ENCODE data around the gene USP6. TPM values are rescaled to one million over a fixed set of nuclear protein-coding genes. Genes with fewer than 3 reads are reported as not detected.
"Not testable (repeated sequence)": the region's sequence is repeated elsewhere in the genome, so short reads cannot be mapped to it uniquely, and the experiment has no call there.

The USP6 gene
- total RNA-seq, 4 donors from 2014 or later = 0.26 to 0.97 (median 0.63) TPM

DNA sequence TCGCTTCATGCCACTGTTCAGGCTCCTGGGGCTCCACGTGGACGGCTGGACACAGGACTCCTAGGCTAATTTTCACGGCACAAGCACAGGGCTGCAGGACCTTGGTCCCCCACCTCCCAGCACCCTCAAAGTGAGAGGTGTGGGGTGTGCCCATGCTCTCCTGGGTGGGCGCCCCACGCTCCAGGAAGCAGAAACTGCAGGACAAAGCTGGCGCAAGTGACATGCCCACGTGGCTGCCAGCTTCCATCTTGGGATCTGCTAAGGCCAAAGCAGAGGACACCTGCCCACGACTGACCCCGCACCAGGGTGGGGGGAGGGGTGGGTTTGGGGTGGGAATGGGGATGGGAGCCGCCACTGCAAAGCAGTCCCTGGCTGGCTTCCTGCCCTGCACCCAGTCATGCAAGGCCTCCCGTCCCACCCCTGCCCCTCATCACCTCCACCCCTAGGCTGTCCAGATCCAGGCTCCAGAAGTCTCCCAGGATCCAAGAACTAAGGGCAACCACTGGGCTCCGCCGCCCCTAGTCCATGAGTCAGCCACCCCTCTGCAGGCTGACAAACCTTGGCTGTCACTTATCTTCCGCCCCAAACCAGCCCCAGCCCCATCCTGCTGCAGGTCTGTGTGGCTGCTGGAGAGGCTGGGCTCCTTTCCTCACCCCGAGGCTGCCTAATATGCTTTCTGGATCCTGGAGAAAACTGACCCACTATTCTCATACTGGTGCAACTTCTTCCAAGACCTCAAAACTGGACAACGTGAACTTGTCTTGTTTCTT, 11.1 kb downstream of the USP6 start:
- Histone ChIP-seq H3K27me3 (no peaks in the 10 kb centered on the region), H3K4me3 (no peak overlapping the region), H3K4me1 (peaks cover 0 to 6% of the 10 kb centered on the region in 2 donors), H3K36me3 (no peaks in the 10 kb centered on the region), H3K9me3 (no peaks in the 10 kb centered on the region), H3K27ac (no peak overlapping the region)
- ATAC-seq (no peak), DNase-seq (no peak)
- in situ Hi-C loops (cut with MboI; ENCODE audit: low sequenced_read_pairs in 4 of 4) (no loop called here), intact Hi-C loops (cut with DNase I; ENCODE audit: low total_unique reads) (no loop called here)
- no peak for TF ChIP-seq POLR2A (IDR thresholded peaks at IDR 0.05)
- TF ChIP-seq, protein P1, sequence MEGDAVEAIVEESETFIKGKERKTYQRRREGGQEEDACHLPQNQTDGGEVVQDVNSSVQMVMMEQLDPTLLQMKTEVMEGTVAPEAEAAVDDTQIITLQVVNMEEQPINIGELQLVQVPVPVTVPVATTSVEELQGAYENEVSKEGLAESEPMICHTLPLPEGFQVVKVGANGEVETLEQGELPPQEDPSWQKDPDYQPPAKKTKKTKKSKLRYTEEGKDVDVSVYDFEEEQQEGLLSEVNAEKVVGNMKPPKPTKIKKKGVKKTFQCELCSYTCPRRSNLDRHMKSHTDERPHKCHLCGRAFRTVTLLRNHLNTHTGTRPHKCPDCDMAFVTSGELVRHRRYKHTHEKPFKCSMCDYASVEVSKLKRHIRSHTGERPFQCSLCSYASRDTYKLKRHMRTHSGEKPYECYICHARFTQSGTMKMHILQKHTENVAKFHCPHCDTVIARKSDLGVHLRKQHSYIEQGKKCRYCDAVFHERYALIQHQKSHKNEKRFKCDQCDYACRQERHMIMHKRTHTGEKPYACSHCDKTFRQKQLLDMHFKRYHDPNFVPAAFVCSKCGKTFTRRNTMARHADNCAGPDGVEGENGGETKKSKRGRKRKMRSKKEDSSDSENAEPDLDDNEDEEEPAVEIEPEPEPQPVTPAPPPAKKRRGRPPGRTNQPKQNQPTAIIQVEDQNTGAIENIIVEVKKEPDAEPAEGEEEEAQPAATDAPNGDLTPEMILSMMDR (IDR thresholded peaks at IDR 0.05 in 4 of 5, conservative IDR thresholded peaks at IDR 0.05 in 1 of 5) = no peak

DNA sequence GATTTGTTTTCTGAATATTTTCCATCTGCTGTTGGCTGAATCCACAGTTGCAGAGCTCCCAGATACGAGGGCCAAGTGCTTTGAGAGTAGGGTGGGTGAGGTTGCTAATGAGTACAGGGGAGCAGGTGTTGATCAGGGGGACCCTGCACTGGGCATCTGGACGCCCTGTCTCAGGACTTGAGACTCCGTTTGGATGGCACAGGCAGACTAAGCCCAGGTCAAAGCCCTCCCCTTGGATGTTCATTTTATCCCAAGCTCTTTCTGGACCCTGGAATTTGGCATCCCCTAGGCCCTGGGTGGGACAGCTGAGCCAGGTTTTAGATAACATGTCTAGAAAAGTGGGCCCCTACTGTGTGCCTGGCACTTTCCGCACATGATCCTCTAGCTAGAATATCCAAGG, 12.1 kb downstream of the USP6 start:
- H3K4me1 ChIP-seq = no peaks in the 10 kb centered on the region
- no peaks in the 10 kb centered on the region for H3K36me3 ChIP-seq
- H3K9me3 ChIP-seq = no peaks in the 10 kb centered on the region
- TF ChIP-seq, protein P1 (IDR thresholded peaks at IDR 0.05 in 4 of 5, conservative IDR thresholded peaks at IDR 0.05 in 1 of 5) = no peak
- TF ChIP-seq POLR2A (IDR thresholded peaks at IDR 0.05) = no peak
- intact Hi-C loops (cut with DNase I; ENCODE audit: low total_unique reads) (no loop called here), in situ Hi-C loops (cut with MboI; ENCODE audit: low sequenced_read_pairs in 4 of 4) (no loop called here)
- no peak for ATAC-seq
- no peaks in the 10 kb centered on the region for H3K27me3 ChIP-seq
- DNase-seq = no peak
- H3K4me3 ChIP-seq = no peak overlapping the region
- no peak overlapping the region for H3K27ac ChIP-seq

DNA sequence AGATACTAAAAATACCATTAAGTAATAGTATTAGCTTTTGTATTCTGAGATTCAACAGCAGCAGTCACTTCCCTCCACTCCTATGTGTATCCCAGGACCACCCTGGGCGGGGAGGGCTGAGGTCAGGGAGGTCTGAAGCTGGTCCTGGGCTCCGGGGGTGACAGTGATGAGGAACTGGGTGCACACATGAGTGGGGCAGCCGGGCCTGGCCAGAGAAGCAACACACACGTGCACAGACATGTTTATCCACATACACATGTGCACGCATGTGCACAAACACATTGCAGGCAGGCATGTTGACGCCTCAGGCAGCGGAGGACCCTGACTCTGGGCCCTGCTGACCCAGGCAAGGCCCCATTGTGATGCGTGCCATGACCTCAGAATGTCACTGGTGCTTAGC, 12.6 kb downstream of the USP6 start:
- ATAC-seq; H3K4me3 ChIP-seq; H3K9me3 ChIP-seq; H3K27me3 ChIP-seq; DNase-seq; H3K4me1 ChIP-seq; intact Hi-C loops (cut with DNase I; ENCODE audit: low total_unique reads); H3K36me3 ChIP-seq; in situ Hi-C loops (cut with MboI; ENCODE audit: low sequenced_read_pairs in 4 of 4); H3K27ac ChIP-seq: not testable (repeated sequence)

DNA sequence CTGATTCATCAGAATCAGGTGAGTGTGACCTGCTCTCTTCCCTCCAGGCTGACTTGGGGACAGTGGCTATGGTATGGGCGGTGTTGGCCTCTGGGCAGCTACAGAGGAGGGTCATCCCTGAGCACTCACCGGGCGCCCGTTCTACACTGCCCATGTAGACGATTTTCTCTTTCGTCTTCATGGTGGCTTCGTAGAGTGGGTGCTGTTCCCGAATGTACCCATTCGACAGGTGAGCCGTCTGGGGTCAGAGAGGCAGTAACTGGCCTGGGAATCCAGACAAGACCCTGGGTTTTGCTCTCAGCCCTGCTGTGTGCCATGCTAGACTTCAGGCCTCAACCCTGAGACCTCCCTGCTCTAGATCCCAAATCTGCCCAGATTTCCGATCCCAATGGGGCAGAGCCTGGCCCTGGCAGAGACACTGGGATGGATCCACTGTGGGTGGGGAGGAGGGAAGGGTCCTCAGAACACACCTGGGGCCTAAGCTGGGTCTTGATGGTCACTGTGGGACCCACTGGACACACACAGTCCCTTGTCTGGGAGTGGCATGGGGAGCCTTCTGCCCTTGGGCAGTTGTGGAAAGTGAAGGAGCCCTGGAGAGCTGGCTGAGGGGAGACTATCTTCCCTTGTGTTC, 13.2 kb downstream of the USP6 start:
- DNase-seq (no peak), ATAC-seq (no peak)
- H3K9me3 ChIP-seq = no peaks in the 10 kb centered on the region
- no peaks in the 10 kb centered on the region for H3K27me3 ChIP-seq
- intact Hi-C loops (cut with DNase I; ENCODE audit: low total_unique reads) = no loop called here
- no peaks in the 10 kb centered on the region for H3K36me3 ChIP-seq
- TF ChIP-seq POLR2A (IDR thresholded peaks at IDR 0.05) = no peak
- TF ChIP-seq, protein P1 (IDR thresholded peaks at IDR 0.05 in 4 of 5, conservative IDR thresholded peaks at IDR 0.05 in 1 of 5) = no peak
- H3K4me3 ChIP-seq = no peak overlapping the region
- in situ Hi-C loops (cut with MboI; ENCODE audit: low sequenced_read_pairs in 4 of 4) = no loop called here
- no peak overlapping the region for H3K27ac ChIP-seq
- H3K4me1 ChIP-seq = no peaks in the 10 kb centered on the region

DNA sequence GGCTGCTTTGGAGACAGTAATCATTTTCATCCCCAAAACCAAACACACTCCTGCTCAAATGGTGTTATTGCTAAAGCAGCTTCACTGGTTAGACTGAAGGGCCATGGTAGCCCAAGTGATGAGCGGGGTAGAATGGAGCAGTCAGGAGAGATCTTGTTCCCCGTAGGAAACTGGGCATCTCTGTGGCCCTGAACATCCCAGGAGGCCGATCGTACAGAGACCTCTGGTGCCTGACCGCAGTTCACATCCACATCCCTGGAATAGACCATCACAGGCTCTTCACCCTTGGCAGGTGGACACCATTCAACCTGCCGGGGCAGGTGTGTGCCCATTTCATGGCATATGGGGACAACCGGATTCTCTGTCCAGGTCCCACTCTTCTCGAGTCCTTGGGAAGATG, 13.9 kb downstream of the USP6 start:
- H3K27me3 ChIP-seq; ATAC-seq; DNase-seq; in situ Hi-C loops (cut with MboI; ENCODE audit: low sequenced_read_pairs in 4 of 4); H3K27ac ChIP-seq; H3K36me3 ChIP-seq; intact Hi-C loops (cut with DNase I; ENCODE audit: low total_unique reads); H3K4me3 ChIP-seq; H3K9me3 ChIP-seq; H3K4me1 ChIP-seq: not testable (repeated sequence)

DNA sequence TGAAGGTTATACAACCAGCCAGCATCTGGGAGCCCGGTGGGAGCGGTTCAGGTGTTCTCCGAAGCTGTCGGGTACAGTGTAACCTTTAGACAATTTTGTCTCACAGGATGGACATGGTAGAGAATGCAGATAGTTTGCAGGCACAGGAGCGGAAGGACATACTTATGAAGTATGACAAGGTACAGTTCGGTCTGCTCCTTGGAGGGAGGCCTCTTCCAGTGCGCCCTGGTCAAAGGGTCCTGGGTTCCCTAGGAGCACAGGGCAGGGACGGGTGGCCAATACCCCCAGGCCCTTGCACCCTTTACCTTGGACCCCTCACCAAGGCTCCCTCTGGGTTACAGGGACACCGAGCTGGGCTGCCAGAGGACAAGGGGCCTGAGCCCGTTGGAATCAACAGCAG, 14.4 kb downstream of the USP6 start:
- H3K27me3 ChIP-seq; DNase-seq; in situ Hi-C loops (cut with MboI; ENCODE audit: low sequenced_read_pairs in 4 of 4): not testable (repeated sequence)

DNA sequence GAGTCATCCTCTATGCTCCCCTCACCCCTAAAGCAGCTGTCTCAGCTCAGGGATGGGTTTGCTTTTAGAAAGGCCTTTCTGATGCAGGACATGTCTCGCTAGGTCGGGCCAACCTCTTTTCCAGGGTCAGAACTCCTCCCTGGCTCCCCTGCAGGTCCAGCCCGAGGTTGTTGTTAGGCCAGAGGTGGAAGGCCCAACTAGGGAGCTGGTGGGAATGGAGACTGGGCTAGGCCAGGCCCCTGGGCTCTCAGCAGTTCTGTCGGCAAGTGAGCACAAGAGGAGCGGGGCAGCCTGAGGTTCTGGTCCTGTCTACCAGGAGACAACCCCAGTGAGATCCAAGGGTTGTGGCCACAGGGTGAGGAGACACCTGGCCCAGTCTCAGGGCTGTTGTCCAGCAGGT, 14.9 kb downstream of the USP6 start:
- H3K9me3 ChIP-seq; H3K27me3 ChIP-seq; H3K4me3 ChIP-seq; H3K27ac ChIP-seq; H3K36me3 ChIP-seq; intact Hi-C loops (cut with DNase I; ENCODE audit: low total_unique reads); DNase-seq; in situ Hi-C loops (cut with MboI; ENCODE audit: low sequenced_read_pairs in 4 of 4); H3K4me1 ChIP-seq; ATAC-seq: not testable (repeated sequence)

More for the DNA sequence above, 14.4 kb downstream of the USP6 start:
- H3K36me3 ChIP-seq; ATAC-seq; H3K4me3 ChIP-seq; H3K9me3 ChIP-seq; H3K27ac ChIP-seq; H3K4me1 ChIP-seq; intact Hi-C loops (cut with DNase I; ENCODE audit: low total_unique reads): not testable (repeated sequence)
